ENCODE results near the gene IDI2. TPM values are rescaled to one million over a fixed set of nuclear protein-coding genes. Genes with fewer than 3 reads are reported as not detected.

The IDI2 gene
- polyA plus RNA-seq, 3 donors = not detected

DNA sequence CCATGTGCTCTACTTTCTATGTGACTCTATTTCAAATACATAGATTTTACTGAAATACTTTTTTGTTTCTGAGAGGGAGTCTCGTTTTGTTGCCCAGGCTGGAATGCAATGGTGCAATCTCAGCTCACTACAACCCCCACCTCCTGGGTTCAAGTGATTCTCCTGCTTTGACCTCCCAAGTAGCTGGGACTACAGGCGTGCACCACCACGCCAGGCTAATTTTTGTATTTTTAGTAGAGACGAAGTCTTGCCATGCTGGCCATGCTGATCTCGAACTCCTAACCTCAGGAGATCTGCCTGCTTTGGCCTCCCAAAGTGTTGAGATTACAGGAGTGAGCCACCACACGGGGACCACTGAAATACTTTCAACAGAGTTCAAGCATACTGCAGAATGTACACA, 19.8 kb upstream of the IDI2 start:
- no peaks in the 10 kb centered on the region for H3K27me3 ChIP-seq (ENCODE audit: control insufficient read depth in 2 of 2, insufficient read depth in 2 of 2, low read length in 2 of 2)
- H3K4me1 ChIP-seq (ENCODE audit: control insufficient read depth in 1 of 2, insufficient read depth in 2 of 2, low read length in 2 of 2) = peaks cover 45 to 65% of the 10 kb centered on the region in 2 donors
- peaks cover 44% of the 10 kb centered on the region for H3K4me1 Mint-ChIP-seq
- 68% methylated on average over 4 of the region's 6 CpGs for WGBS (ENCODE audit: insufficient coverage)
- H3K79me2 ChIP-seq (ENCODE audit: insufficient read depth, low read length) = peaks cover 62% of the 10 kb centered on the region
- H4K20me1 ChIP-seq (ENCODE audit: insufficient read depth, low read length) = peaks cover 17% of the 10 kb centered on the region
- no peak overlapping the region for H3K4me2 ChIP-seq (replicated peaks; ENCODE audit: extremely low read depth, low read length, poor library complexity, severe bottlenecking)
- DNase-seq = no peak
- H3K27ac ChIP-seq (ENCODE audit: low read depth in 1 of 2, low read length in 2 of 2) = peak overlapping the region in 1 of 2 donors; percentile 6
- no peaks in the 10 kb centered on the region for H3K27me3 Mint-ChIP-seq (ENCODE audit: low read depth in 3 of 3)
- H3K4me3 Mint-ChIP-seq = no peak overlapping the region
- peaks cover 19 to 23% of the 10 kb centered on the region in 2 donors for H3K36me3 ChIP-seq (replicated peaks in 1 of 2; ENCODE audit: control insufficient read depth in 1 of 2, insufficient read depth in 2 of 2, low read length in 2 of 2)
- intact Hi-C loops (cut with micrococcal nuclease) = no loop called here
- no peak overlapping the region for H2AFZ ChIP-seq (ENCODE audit: insufficient read depth, low read depth, low read length, poor library complexity, severe bottlenecking)
- no peak overlapping the region for H3K4me3 ChIP-seq (replicated peaks in 1 of 3; ENCODE audit: low read depth in 2 of 3, low read length in 3 of 3)
- peaks cover 23 to 32% of the 10 kb centered on the region in 2 donors for H3K36me3 Mint-ChIP-seq
- peak overlapping the region in 5 of 7 donors; percentile 7 to 98 (median 63) for H3K27ac Mint-ChIP-seq
- H3K9me3 ChIP-seq (replicated peaks in 1 of 2; ENCODE audit: control insufficient read depth in 1 of 2, insufficient read depth in 1 of 2, low read length in 2 of 2) = no peaks in the 10 kb centered on the region
- no peak overlapping the region for H3K9ac ChIP-seq (ENCODE audit: insufficient read depth, low read length, poor library complexity, severe bottlenecking)
- no peaks in the 10 kb centered on the region for H3K9me3 Mint-ChIP-seq
- TF ChIP-seq, protein P1, sequence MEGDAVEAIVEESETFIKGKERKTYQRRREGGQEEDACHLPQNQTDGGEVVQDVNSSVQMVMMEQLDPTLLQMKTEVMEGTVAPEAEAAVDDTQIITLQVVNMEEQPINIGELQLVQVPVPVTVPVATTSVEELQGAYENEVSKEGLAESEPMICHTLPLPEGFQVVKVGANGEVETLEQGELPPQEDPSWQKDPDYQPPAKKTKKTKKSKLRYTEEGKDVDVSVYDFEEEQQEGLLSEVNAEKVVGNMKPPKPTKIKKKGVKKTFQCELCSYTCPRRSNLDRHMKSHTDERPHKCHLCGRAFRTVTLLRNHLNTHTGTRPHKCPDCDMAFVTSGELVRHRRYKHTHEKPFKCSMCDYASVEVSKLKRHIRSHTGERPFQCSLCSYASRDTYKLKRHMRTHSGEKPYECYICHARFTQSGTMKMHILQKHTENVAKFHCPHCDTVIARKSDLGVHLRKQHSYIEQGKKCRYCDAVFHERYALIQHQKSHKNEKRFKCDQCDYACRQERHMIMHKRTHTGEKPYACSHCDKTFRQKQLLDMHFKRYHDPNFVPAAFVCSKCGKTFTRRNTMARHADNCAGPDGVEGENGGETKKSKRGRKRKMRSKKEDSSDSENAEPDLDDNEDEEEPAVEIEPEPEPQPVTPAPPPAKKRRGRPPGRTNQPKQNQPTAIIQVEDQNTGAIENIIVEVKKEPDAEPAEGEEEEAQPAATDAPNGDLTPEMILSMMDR (IDR thresholded peaks at IDR 0.05) = no peak

DNA sequence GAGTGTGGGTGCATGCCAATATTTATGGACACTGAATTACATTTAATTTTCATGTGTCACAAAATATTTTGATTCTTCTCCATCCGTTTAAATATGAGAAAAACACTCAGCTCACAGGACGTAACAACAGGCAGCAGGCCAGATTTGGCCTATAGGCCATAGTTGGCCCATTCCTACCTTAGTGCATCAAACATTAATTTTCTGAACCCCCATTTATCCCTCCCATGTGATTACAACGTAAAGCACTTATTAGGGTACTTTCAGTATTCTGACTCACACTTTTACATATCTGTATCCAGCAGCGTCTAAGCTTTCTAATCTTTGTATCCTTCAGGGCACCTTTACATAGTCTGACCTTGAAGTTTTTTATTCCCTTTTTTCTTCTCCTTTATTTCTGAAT, 19.3 kb upstream of the IDI2 start:
- TF ChIP-seq, protein P1 (IDR thresholded peaks at IDR 0.05) = no peak
- Mint-ChIP-seq H3K27ac (peak overlapping the region in 6 of 7 donors; percentile 25 to 99 (median 98)), H3K4me3 (peak overlapping the region in 1 of 2 donors; percentile 21), H3K27me3 (ENCODE audit: low read depth in 3 of 3) (no peaks in the 10 kb centered on the region), H3K36me3 (peaks cover 28 to 36% of the 10 kb centered on the region in 2 donors), H3K9me3 (no peaks in the 10 kb centered on the region), H3K4me1 (peaks cover 41% of the 10 kb centered on the region)
- intact Hi-C loops (cut with micrococcal nuclease) = loop anchor here in 1 of 2 donors (5.0 kb wide), 2 partner anchors 53 to 118 kb away; no protein-coding TSS in a partner anchor
- Histone ChIP-seq H3K79me2 (ENCODE audit: insufficient read depth, low read length) (peaks cover 58% of the 10 kb centered on the region), H4K20me1 (ENCODE audit: insufficient read depth, low read length) (peaks cover 16% of the 10 kb centered on the region), H3K36me3 (replicated peaks in 1 of 2; ENCODE audit: control insufficient read depth in 1 of 2, insufficient read depth in 2 of 2, low read length in 2 of 2) (peaks cover 23 to 27% of the 10 kb centered on the region in 2 donors), H3K9ac (ENCODE audit: insufficient read depth, low read length, poor library complexity, severe bottlenecking) (no peak overlapping the region), H3K9me3 (replicated peaks in 1 of 2; ENCODE audit: control insufficient read depth in 1 of 2, insufficient read depth in 1 of 2, low read length in 2 of 2) (no peaks in the 10 kb centered on the region), H3K4me3 (replicated peaks in 1 of 3; ENCODE audit: low read depth in 2 of 3, low read length in 3 of 3) (peak overlapping the region in 1 of 3 experiments; percentile 78), H3K27ac (ENCODE audit: low read depth in 1 of 2, low read length in 2 of 2) (peak overlapping the region in 1 of 2 donors; percentile 86), H3K4me1 (ENCODE audit: control insufficient read depth in 1 of 2, insufficient read depth in 2 of 2, low read length in 2 of 2) (peaks cover 40 to 61% of the 10 kb centered on the region in 2 donors), H2AFZ (ENCODE audit: insufficient read depth, low read depth, low read length, poor library complexity, severe bottlenecking) (no peak overlapping the region), H3K4me2 (replicated peaks; ENCODE audit: extremely low read depth, low read length, poor library complexity, severe bottlenecking) (peak overlapping the region; percentile 6), H3K27me3 (ENCODE audit: control insufficient read depth in 2 of 2, insufficient read depth in 2 of 2, low read length in 2 of 2) (no peaks in the 10 kb centered on the region)
- DNase-seq = no peak
- 73% methylated on average over 2 of the region's 4 CpGs for WGBS (ENCODE audit: insufficient coverage)

Data from CD14-positive monocyte (primary cell).